ENCODE results near the gene NPTX1. TPM values are rescaled to one million over a fixed set of nuclear protein-coding genes. Genes with fewer than 3 reads are reported as not detected.

Gene NPTX1
- total and polyA plus RNA-seq, 4 donors = 0.56 to 7.5 (median 1.2) TPM

DNA sequence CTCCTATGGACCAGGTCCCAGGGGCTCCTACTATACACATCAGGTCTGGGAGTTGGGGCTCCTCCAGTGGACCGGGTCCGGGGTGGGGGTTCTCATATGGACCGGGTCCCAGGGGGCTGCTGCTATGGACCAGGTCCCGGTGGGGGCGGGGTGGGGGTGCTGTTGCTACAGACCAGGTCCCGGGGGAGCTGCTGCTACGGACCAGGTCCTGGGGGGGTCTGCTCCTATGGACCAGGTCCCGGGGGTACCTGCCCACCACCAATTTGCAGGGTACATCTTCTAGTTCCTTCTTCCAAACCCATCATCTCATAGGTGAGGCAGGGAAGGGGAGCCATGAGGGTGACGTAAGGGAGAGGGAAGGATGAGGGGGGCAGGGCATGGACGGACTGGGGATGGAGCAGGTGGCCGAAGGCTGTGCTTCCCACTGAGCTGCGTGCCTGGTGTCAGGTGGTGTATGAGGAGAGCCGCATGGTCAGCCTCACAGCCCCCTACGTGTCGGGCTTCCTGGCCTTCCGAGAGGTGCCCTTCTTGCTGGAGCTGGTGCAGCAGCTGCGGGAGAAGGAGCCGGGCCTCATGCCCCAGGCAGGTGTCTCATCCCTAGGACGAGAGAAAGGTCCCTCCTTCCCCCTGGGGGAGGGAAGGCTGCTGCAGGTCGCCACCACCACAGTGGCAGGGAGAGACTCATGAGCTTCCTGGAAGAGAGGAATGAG is 54.9 kb downstream of the NPTX1 start:
- Histone ChIP-seq H3K9me3 (ENCODE audit: control insufficient read depth in 4 of 4, insufficient read depth in 3 of 4, low read length in 3 of 4) (no peaks in the 10 kb centered on the region), H3K27me3 (ENCODE audit: control insufficient read depth in 3 of 3, insufficient read depth in 3 of 3, low read length in 2 of 3) (no peaks in the 10 kb centered on the region), H3K4me3 (no peak overlapping the region), H3K9ac (ENCODE audit: insufficient read depth in 1 of 2, low read length in 2 of 2) (no peak overlapping the region), H3K36me3 (ENCODE audit: control insufficient read depth in 4 of 4, insufficient read depth in 4 of 4, low read length in 4 of 4) (peaks cover 0 to 29% (median 2%) of the 10 kb centered on the region in 4 donors), H3K27ac (ENCODE audit: low read depth in 1 of 2, low read length in 1 of 2) (no peak overlapping the region), H3K4me1 (ENCODE audit: control insufficient read depth in 5 of 5, insufficient read depth in 5 of 5, low read length in 5 of 5) (peaks cover 0 to 8% (median 0%) of the 10 kb centered on the region in 5 donors)
- ATAC-seq (ENCODE audit: insufficient read depth, low FRiP score) (peak; percentile 17), DNase-seq (no peak)
- WGBS, 2 donors = 77 to 88% methylated on average over 18 to 20 of the region's 20 CpGs
- TF ChIP-seq, protein P1, sequence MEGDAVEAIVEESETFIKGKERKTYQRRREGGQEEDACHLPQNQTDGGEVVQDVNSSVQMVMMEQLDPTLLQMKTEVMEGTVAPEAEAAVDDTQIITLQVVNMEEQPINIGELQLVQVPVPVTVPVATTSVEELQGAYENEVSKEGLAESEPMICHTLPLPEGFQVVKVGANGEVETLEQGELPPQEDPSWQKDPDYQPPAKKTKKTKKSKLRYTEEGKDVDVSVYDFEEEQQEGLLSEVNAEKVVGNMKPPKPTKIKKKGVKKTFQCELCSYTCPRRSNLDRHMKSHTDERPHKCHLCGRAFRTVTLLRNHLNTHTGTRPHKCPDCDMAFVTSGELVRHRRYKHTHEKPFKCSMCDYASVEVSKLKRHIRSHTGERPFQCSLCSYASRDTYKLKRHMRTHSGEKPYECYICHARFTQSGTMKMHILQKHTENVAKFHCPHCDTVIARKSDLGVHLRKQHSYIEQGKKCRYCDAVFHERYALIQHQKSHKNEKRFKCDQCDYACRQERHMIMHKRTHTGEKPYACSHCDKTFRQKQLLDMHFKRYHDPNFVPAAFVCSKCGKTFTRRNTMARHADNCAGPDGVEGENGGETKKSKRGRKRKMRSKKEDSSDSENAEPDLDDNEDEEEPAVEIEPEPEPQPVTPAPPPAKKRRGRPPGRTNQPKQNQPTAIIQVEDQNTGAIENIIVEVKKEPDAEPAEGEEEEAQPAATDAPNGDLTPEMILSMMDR (IDR thresholded peaks at IDR 0.05; ENCODE audit: control extremely low read depth, extremely low read depth) = no peak

DNA sequence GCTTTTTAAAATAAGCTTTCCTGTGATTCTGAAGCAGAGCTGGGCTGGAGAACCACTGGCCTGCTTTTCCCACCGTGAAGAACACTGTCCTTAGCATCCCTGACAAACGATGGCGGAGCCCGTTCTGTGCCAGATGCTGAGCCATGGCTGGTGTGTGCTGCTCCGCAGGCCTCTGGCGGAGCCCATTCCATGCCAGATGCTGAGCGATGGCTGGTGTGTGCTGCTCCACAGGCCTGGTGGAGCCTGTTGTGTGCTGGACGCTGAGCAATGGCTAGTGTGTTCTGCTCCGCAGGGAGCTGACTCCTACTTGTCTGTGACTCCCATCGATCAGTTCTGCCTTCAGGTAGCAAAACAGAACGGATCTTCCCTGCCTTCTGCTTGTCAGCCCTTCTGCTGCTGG is 57.2 kb downstream of the NPTX1 start:
- no peaks in the 10 kb centered on the region for H3K27me3 ChIP-seq (ENCODE audit: control insufficient read depth in 3 of 3, insufficient read depth in 3 of 3, low read length in 2 of 3)
- peaks cover 0 to 11% (median 5%) of the 10 kb centered on the region in 5 donors for H3K4me1 ChIP-seq (ENCODE audit: control insufficient read depth in 5 of 5, insufficient read depth in 5 of 5, low read length in 5 of 5)
- no peak overlapping the region for H3K9ac ChIP-seq (ENCODE audit: insufficient read depth in 1 of 2, low read length in 2 of 2)
- WGBS, 2 donors = 90 to 94% methylated on average over 11 of the region's 11 CpGs
- no peak for DNase-seq
- TF ChIP-seq, protein P1 (IDR thresholded peaks at IDR 0.05; ENCODE audit: control extremely low read depth, extremely low read depth) = no peak
- H3K9me3 ChIP-seq (ENCODE audit: control insufficient read depth in 4 of 4, insufficient read depth in 3 of 4, low read length in 3 of 4) = no peaks in the 10 kb centered on the region
- peaks cover 0 to 29% (median 2%) of the 10 kb centered on the region in 4 donors for H3K36me3 ChIP-seq (ENCODE audit: control insufficient read depth in 4 of 4, insufficient read depth in 4 of 4, low read length in 4 of 4)
- no peak overlapping the region for H3K4me3 ChIP-seq
- H3K27ac ChIP-seq (ENCODE audit: low read depth in 1 of 2, low read length in 1 of 2) = no peak overlapping the region
- no peak for ATAC-seq (ENCODE audit: insufficient read depth, low FRiP score)

DNA sequence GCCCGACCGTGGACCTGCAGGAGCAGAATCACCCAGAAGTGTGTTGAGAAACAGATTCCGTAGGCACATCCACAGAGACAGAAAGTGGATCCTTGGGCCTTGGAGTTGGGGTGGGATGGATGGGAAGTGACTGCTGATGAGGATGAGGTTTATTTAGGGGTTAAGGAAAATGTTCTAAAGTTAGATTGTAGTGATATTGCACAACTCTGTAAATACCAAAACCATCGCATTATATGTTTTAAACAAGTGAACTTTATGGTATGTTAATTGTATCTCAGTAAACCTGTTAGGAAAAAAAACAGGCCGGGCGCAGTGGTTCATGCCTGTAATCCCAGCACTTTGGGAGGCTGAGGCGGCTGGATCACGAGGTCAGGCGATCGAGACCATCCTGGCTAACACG is 57.8 kb downstream of the NPTX1 start:
- H3K9me3 ChIP-seq (ENCODE audit: control insufficient read depth in 4 of 4, insufficient read depth in 3 of 4, low read length in 3 of 4) = no peaks in the 10 kb centered on the region
- DNase-seq = no peak
- no peak for ATAC-seq (ENCODE audit: insufficient read depth, low FRiP score)
- no peak overlapping the region for H3K27ac ChIP-seq (ENCODE audit: low read depth in 1 of 2, low read length in 1 of 2)
- H3K4me3 ChIP-seq = no peak overlapping the region
- H3K27me3 ChIP-seq (ENCODE audit: control insufficient read depth in 3 of 3, insufficient read depth in 3 of 3, low read length in 2 of 3) = no peaks in the 10 kb centered on the region
- peaks cover 0 to 17% (median 11%) of the 10 kb centered on the region in 5 donors for H3K4me1 ChIP-seq (ENCODE audit: control insufficient read depth in 5 of 5, insufficient read depth in 5 of 5, low read length in 5 of 5)
- TF ChIP-seq, protein P1 (IDR thresholded peaks at IDR 0.05; ENCODE audit: control extremely low read depth, extremely low read depth) = no peak
- WGBS, 2 donors = 94 to 95% methylated on average over 11 of the region's 11 CpGs
- H3K36me3 ChIP-seq (ENCODE audit: control insufficient read depth in 4 of 4, insufficient read depth in 4 of 4, low read length in 4 of 4) = peaks cover 0 to 29% (median 2%) of the 10 kb centered on the region in 4 donors
- no peak overlapping the region for H3K9ac ChIP-seq (ENCODE audit: insufficient read depth in 1 of 2, low read length in 2 of 2)

Small RNAs within 50 kb of the gene (small RNA-seq; reads per million reads assigned to genes)
- gene AC120024.2 (ENCODE audit: low replicate concordance) (not detected), gene AC120024.3 (ENCODE audit: low replicate concordance) (not detected), gene MIR4730 (ENCODE audit: low replicate concordance) (not detected)

Other genes with a start within 250 kb of the NPTX1 start
- gene RNF213, start 215.8 kb downstream of the NPTX1 start, total RNA-seq = 100 to 1,000 TPM; 135 to 198 TPM
- gene RNF213, start 215.8 kb downstream of the NPTX1 start, polyA plus RNA-seq = 10 to 100 TPM; 67.0 to 76.7 TPM
- gene ENDOV, start 61.4 kb downstream of the NPTX1 start, total RNA-seq = 10 to 100 TPM; 21.7 to 28.8 TPM
- 10 to 100 TPM; 11.8 to 23.0 TPM for gene ENDOV, start 61.4 kb downstream of the NPTX1 start, polyA plus RNA-seq
- gene RPTOR, start 68.2 kb upstream of the NPTX1 start, total RNA-seq = 10 to 100 TPM; 44.9 to 46.1 TPM
- gene RPTOR, start 68.2 kb upstream of the NPTX1 start, polyA plus RNA-seq = 10 to 100 TPM; 12.4 to 14.5 TPM

Measured in lung (tissue), 13 donors.